Epidermal melanocyte (primary cell): Measurements from ENCODE around the gene C1S.

Experiments used
- DNase-seq: peaks from one replicate; pipeline ENCODE4 v3.0.0; 2011; ENCODE audit warnings: low spot score; ENCODE audit not compliant: insufficient read length

C1S gene

GRCh38 chr12:7075939-7076338, 15.4 kb downstream of the C1S start:
- no peak for DNase-seq

- no peak for DNase-seq
Measured at GRCh38 chr12:7076493-7076892, 16.0 kb downstream of the C1S start.

- no peak for DNase-seq
Measured at GRCh38 chr12:7078163-7078562, 17.6 kb downstream of the C1S start.

GRCh38 chr12:7079826-7080125, 19.3 kb downstream of the C1S start:
- DNase-seq: no peak

- DNase-seq: no peak
Measured at GRCh38 chr12:7081037-7081436, 20.5 kb downstream of the C1S start.

- no peak for DNase-seq
Measured at GRCh38 chr12:7083125-7083524, 22.6 kb downstream of the C1S start.

- no peak for DNase-seq
Measured at GRCh38 chr12:7089196-7089871, 28.8 kb downstream of the C1S start.

GRCh38 chr12:7090222-7090998, 29.9 kb downstream of the C1S start:
- no peak for DNase-seq

- no peak for DNase-seq
Measured at GRCh38 chr12:7091171-7091570, 30.7 kb downstream of the C1S start.

GRCh38 chr12:7091660-7092228, 31.2 kb downstream of the C1S start:
- no peak for DNase-seq

- peak; percentile 64 for DNase-seq
Measured at GRCh38 chr12:7092229-7092985, 31.9 kb downstream of the C1S start, which contains the start of gene C1R. Gene C1R (minus strand): TSS chr12:7092445. CDS start chr12:7092388, 57 bp downstream.

GRCh38 chr12:7092986-7093460, 32.5 kb downstream of the C1S start:
- DNase-seq: no peak

- DNase-seq: no peak
Measured at GRCh38 chr12:7093486-7093885, 33.0 kb downstream of the C1S start.

- DNase-seq: no peak
Measured at GRCh38 chr12:7093892-7094291, 33.4 kb downstream of the C1S start.

GRCh38 chr12:7096006-7096932, 35.8 kb downstream of the C1S start:
- no peak for DNase-seq

GRCh38 chr12:7096979-7097378, 36.5 kb downstream of the C1S start:
- DNase-seq: no peak

GRCh38 chr12:7099290-7099996, 38.9 kb downstream of the C1S start:
- DNase-seq: no peak

GRCh38 chr12:7100239-7100638, 39.7 kb downstream of the C1S start:
- no peak for DNase-seq

GRCh38 chr12:7101047-7101693, 40.7 kb downstream of the C1S start:
- no peak for DNase-seq

- no peak for DNase-seq
Measured at GRCh38 chr12:7101694-7102131, 41.2 kb downstream of the C1S start.
